Vagina (tissue), 2 donors: Measurements from ENCODE around the gene CSMD2. TPM values are rescaled to one million over a fixed set of nuclear protein-coding genes. Genes with fewer than 3 reads are reported as not detected.

ENCODE experiments used
- DNase-seq, 2 donors: peaks; one replicate each; pipeline ENCODE4 v3.0.0-alpha.2; 2017; ENCODE audit errors: extremely low spot score in 2 of 2
- H3K27ac ChIP-seq: fragments of 200-600 bp; sonication (generic); one replicate; pipeline ENCODE4 v1.5.1; 2019
- H3K27me3 ChIP-seq: fragments of 200-600 bp; sonication (generic); one replicate; pipeline ENCODE4 v1.5.1; 2019
- H3K36me3 ChIP-seq, 2 donors: fragments of 200-600 bp; sonication (generic); one replicate each; pipeline ENCODE4 v1.5.1; 2017 to 2019
- H3K4me1 ChIP-seq: fragments of 200-600 bp; sonication (generic); one replicate; pipeline ENCODE4 v1.5.1; 2019
- H3K4me3 ChIP-seq, 2 donors: fragments of 200-600 bp; sonication (generic); 1 replicate in 1 of 2; 2 replicates in 1 of 2; pipeline ENCODE4 v1.5.1; 2016 to 2019
- H3K9me3 ChIP-seq: fragments of 200-600 bp; sonication (generic); one replicate; pipeline ENCODE4 v1.5.1; 2019
- POLR2A ChIP-seq, 2 donors: fragments of 450-650 bp; IDR thresholded peaks; one replicate each; pipeline ENCODE4 v1.6.1; 2017; ENCODE audit warnings: antibody characterized with exemption in 2 of 2, mild to moderate bottlenecking in 2 of 2, moderate library complexity in 2 of 2
- POLR2AphosphoS5 ChIP-seq, 2 donors: sonication (generic); formaldehyde crosslinking; IDR thresholded peaks; one replicate each; pipeline ENCODE4 v1.9.0; 2017; ENCODE audit warnings: antibody characterized with exemption in 2 of 2, mild to moderate bottlenecking in 2 of 2, low read depth in 1 of 2; ENCODE audit not compliant: insufficient read depth in 1 of 2
- intact Hi-C: fragments of 100-400 bp; cut with DNase I; formaldehyde crosslinking; loops from one replicate; pipeline ENCODE4 v1.15.1; 2023
- total RNA-seq: library from RNA; depleted of rRNA; stranded (reverse); fragments of >200 nt; gene quantifications from one replicate; pipeline ENCODE4 v1.2.3, GENCODE V29; 2016
- TF ChIP-seq, protein P1 (sequence below), 3 experiments: fragments of 450-650 bp in 2 of 3; fragments of 200-600 bp in 1 of 3; sonication (generic) in 1 of 3; IDR thresholded peaks; one replicate each; pipeline ENCODE4 v1.5.1; 2017 to 2019; ENCODE audit warnings: antibody characterized with exemption in 3 of 3, mild to moderate bottlenecking in 2 of 3, moderate library complexity in 2 of 3

The CSMD2 gene
- total RNA-seq, 1 donor from 2014 or later = 0.25 TPM

DNA sequence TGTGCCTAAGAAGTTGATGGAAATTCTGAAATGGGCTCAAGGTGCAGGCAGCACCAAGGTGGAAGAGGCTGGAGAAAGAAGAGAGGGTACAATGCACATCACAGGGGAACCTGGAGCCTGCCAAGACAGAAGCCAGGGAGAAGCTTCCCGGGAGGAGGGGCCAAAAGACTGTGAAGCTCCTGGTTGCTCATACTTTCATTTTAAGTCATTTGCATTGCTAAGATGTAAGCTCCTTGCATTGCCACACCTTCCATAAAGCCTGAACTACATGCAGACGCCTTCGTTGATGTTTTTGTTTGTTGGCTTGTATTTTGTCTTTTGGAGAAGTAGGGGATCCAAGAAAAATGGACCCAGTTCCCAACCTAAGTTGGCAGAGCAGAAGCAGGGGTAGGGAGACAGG is 232.2 kb downstream of the CSMD2 start:
- no peaks in the 10 kb centered on the region for H3K36me3 ChIP-seq
- no peak overlapping the region for H3K4me3 ChIP-seq
- no peak for DNase-seq
- intact Hi-C loops = no loop called here
- no peaks in the 10 kb centered on the region for H3K9me3 ChIP-seq
- no peak overlapping the region for H3K27ac ChIP-seq
- H3K27me3 ChIP-seq = no peaks in the 10 kb centered on the region
- no peak for TF ChIP-seq POLR2A (IDR thresholded peaks at IDR 0.05)
- no peak for TF ChIP-seq POLR2AphosphoS5 (IDR thresholded peaks at IDR 0.05; ENCODE audit: insufficient read depth in 1 of 2, low read depth in 1 of 2)
- TF ChIP-seq, protein P1, sequence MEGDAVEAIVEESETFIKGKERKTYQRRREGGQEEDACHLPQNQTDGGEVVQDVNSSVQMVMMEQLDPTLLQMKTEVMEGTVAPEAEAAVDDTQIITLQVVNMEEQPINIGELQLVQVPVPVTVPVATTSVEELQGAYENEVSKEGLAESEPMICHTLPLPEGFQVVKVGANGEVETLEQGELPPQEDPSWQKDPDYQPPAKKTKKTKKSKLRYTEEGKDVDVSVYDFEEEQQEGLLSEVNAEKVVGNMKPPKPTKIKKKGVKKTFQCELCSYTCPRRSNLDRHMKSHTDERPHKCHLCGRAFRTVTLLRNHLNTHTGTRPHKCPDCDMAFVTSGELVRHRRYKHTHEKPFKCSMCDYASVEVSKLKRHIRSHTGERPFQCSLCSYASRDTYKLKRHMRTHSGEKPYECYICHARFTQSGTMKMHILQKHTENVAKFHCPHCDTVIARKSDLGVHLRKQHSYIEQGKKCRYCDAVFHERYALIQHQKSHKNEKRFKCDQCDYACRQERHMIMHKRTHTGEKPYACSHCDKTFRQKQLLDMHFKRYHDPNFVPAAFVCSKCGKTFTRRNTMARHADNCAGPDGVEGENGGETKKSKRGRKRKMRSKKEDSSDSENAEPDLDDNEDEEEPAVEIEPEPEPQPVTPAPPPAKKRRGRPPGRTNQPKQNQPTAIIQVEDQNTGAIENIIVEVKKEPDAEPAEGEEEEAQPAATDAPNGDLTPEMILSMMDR (IDR thresholded peaks at IDR 0.05) = no peak
- no peaks in the 10 kb centered on the region for H3K4me1 ChIP-seq

DNA sequence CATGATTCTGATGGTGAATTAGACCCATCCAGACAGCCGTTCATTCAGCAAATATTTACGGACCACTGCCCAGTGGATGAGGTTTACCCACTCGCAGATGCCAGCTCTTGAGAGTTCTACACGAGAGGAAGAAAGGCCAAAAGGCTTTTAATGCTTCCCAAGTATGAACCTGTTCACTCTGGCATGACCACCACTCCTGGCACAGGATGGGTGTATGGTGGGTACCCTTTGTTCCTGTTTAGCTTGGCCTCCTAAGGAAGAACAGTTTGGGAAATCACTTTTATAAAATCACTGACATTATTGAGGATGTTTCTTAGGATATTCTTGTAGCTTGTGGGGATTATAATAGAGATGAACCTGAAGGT is 233.9 kb downstream of the CSMD2 start:
- no peak overlapping the region for H3K27ac ChIP-seq
- no peak for DNase-seq
- H3K4me1 ChIP-seq = no peaks in the 10 kb centered on the region
- H3K4me3 ChIP-seq = no peak overlapping the region
- TF ChIP-seq, protein P1 (IDR thresholded peaks at IDR 0.05) = no peak
- TF ChIP-seq POLR2A (IDR thresholded peaks at IDR 0.05) (no peak), POLR2AphosphoS5 (IDR thresholded peaks at IDR 0.05; ENCODE audit: insufficient read depth in 1 of 2, low read depth in 1 of 2) (no peak)
- no peaks in the 10 kb centered on the region for H3K27me3 ChIP-seq
- intact Hi-C loops = no loop called here
- no peaks in the 10 kb centered on the region for H3K9me3 ChIP-seq
- H3K36me3 ChIP-seq = no peaks in the 10 kb centered on the region

DNA sequence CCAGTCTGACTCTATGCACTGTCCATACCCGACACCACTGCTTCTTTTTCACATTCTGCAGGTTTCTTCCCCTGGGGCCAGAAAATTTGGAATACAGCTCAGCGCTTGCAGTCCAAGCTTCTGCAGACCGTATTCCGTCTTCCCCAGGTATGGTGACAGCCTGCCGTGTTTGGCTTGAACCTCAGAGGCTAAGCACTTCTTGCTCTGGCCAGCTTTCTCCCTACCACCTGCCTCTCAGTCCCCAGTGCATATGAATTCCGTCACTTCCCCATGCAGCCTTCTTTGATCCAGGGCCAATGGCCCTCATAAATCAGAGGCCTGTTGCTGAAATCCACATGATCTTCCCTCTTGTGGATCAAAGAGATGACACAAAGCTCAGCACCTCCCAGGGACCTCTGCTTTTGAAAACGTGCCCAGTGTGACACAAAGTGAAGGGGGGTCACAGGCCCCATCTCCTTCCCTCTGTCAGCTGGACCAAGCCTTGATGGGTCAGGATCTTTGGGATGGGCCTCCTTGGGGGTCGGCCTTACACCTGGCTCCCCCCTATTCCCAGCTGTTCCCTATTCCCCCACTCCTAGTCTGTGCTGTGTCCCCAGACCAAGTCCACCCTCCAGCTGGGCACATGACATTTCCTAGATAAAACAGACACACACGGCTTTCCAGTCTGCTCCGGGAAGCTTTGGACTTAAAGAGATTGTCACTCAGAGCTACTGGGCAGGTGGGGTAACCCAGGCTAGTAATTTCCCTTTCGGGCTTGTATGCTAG is 234.5 kb downstream of the CSMD2 start:
- DNase-seq = no peak
- TF ChIP-seq, protein P1 (IDR thresholded peaks at IDR 0.05) = no peak
- no peak for TF ChIP-seq POLR2AphosphoS5 (IDR thresholded peaks at IDR 0.05; ENCODE audit: insufficient read depth in 1 of 2, low read depth in 1 of 2)
- no peak for TF ChIP-seq POLR2A (IDR thresholded peaks at IDR 0.05)
- no peaks in the 10 kb centered on the region for H3K4me1 ChIP-seq
- H3K9me3 ChIP-seq = no peaks in the 10 kb centered on the region
- no peak overlapping the region for H3K27ac ChIP-seq
- intact Hi-C loops = no loop called here
- H3K27me3 ChIP-seq = no peaks in the 10 kb centered on the region
- no peak overlapping the region for H3K4me3 ChIP-seq
- H3K36me3 ChIP-seq = no peaks in the 10 kb centered on the region

DNA sequence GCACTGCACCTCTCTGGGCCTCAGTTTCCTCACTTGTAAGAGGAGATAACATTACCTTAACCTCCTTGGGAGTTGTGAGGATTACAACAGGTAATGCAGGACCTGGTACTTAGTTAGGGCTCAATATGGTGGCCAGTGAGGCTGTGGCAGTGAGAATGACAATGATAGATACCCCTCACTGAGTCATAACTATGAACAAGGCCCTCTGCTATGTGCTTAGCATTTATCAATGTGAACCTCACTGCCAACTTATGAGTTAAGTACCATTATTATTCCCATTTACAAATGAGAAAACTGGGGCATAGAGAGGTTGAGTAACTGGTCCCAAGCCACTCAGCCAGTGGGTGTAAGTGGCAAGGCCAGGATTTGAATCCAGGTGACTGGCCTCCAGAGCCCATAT is 236.8 kb downstream of the CSMD2 start:
- Histone ChIP-seq H3K36me3 (no peaks in the 10 kb centered on the region), H3K9me3 (no peaks in the 10 kb centered on the region), H3K27me3 (no peaks in the 10 kb centered on the region), H3K4me3 (no peak overlapping the region), H3K27ac (no peak overlapping the region), H3K4me1 (no peaks in the 10 kb centered on the region)
- no peak for DNase-seq
- intact Hi-C loops = no loop called here
- no peak for TF ChIP-seq POLR2A (IDR thresholded peaks at IDR 0.05)

DNA sequence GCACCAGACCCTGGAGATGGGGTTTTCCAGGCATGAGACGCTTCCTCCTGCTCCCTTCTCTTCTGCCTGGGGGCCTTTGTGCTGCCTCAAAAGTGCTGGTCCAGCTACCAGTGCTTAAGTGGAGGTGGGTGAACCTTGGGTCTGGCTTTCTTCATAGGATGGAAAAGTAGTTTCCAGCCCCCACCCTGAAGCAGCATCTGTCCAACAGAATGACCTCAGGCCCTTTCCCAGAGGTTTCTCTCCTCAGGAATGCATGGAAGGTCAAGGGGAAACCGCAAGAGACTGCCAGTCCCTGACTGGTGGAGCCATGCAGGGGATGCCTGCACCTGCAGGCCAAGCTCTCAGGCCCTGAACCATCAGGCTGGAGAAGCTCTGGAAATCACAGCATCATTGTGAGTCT is 237.3 kb downstream of the CSMD2 start:
- Histone ChIP-seq H3K27ac (no peak overlapping the region), H3K36me3 (no peaks in the 10 kb centered on the region), H3K4me1 (no peaks in the 10 kb centered on the region), H3K27me3 (no peaks in the 10 kb centered on the region), H3K4me3 (no peak overlapping the region), H3K9me3 (no peaks in the 10 kb centered on the region)
- no peak for DNase-seq
- intact Hi-C loops = no loop called here
- TF ChIP-seq POLR2AphosphoS5 (IDR thresholded peaks at IDR 0.05; ENCODE audit: insufficient read depth in 1 of 2, low read depth in 1 of 2) (no peak), POLR2A (IDR thresholded peaks at IDR 0.05) (no peak)
- TF ChIP-seq, protein P1 (IDR thresholded peaks at IDR 0.05) = no peak
